Nephron progenitor cell (in vitro differentiated cells): ENCODE data around the gene UQCR10.

Experiments used
- DNase-seq: peaks from one replicate; pipeline ENCODE4 v3.0.0; 2021
- H3K27ac Mint-ChIP-seq: 2 replicates; pipeline ENCODE4 v1.8.0; 2021; ENCODE audit warnings: mild to moderate bottlenecking, moderate library complexity, mixed read lengths
- H3K27me3 Mint-ChIP-seq: 2 replicates; pipeline ENCODE4 v1.8.0; 2021; ENCODE audit warnings: mild to moderate bottlenecking, low read depth, mixed read lengths; ENCODE audit not compliant: poor library complexity
- H3K36me3 Mint-ChIP-seq: 2 replicates; pipeline ENCODE4 v1.8.0; 2021; ENCODE audit warnings: low read depth, mixed read lengths
- H3K4me1 Mint-ChIP-seq: 2 replicates; pipeline ENCODE4 v1.8.0; 2021; ENCODE audit warnings: mixed read lengths
- H3K4me3 Mint-ChIP-seq: 2 replicates; pipeline ENCODE4 v1.8.0; 2021; ENCODE audit warnings: mild to moderate bottlenecking, moderate library complexity, mixed read lengths
- H3K9me3 Mint-ChIP-seq: 2 replicates; pipeline ENCODE4 v1.8.0; 2021; ENCODE audit warnings: mild to moderate bottlenecking, moderate library complexity, mixed read lengths
- CTCF ChIP-seq: fragments of 200-600 bp; sonication (generic); IDR thresholded peaks from 2 replicates; pipeline ENCODE4 v1.5.0; 2021; ENCODE audit warnings: antibody characterized with exemption

UQCR10 gene

DNA sequence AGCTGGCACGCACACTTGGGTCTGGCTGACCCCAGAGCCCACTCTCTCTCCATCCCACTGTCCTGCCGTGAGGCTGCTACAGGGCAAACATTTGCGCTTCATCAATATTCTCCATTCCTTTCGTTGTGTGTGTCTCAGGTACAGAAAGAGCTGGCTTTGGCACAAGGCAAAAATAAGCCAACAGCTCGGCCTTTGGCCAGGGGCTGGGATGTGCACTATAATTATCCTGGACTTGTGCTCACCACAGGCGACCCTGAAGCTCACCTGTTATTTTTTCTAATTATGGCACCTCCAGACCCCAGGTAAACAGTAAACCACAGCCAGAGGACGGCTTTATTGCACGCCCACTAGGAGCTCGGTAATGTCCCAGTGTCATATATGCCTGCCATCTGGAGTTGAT is 11.3 kb upstream of the UQCR10 start:
- no peaks in the 10 kb centered on the region for H3K27me3 Mint-ChIP-seq
- no peak overlapping the region for H3K4me3 Mint-ChIP-seq
- no peaks in the 10 kb centered on the region for H3K9me3 Mint-ChIP-seq
- TF ChIP-seq CTCF, result no peak
- DNase-seq, result no peak
- H3K36me3 Mint-ChIP-seq, result no peaks in the 10 kb centered on the region
- H3K27ac Mint-ChIP-seq, result no peak overlapping the region
- peaks cover 15% of the 10 kb centered on the region for H3K4me1 Mint-ChIP-seq

GRCh38 chr22:29756341-29756740 is 10.8 kb upstream of the UQCR10 start:
- Mint-ChIP-seq H3K27me3 (no peaks in the 10 kb centered on the region), H3K36me3 (no peaks in the 10 kb centered on the region), H3K4me1 (peaks cover 15% of the 10 kb centered on the region), H3K4me3 (no peak overlapping the region), H3K27ac (no peak overlapping the region), H3K9me3 (no peaks in the 10 kb centered on the region)
- no peak for TF ChIP-seq CTCF
- no peak for DNase-seq

DNA sequence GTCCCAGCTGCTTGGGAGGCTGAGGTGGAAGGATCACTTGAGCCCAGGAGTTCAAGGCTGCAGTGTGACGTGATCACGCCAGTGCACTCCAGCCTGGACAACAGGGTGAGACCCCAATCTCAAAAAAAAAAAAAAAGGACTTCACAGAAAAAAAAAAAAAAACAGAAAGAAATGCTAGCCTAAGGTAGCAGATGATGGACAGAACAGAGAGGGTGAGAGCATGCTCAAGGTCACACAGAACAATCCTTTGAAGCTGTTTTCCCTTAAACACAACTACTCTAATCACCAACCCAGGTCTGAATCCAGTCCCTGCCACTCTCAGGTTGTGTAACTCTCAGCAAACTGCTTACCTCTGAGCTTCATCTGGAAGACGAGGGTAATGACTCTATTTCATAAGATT is 10.1 kb upstream of the UQCR10 start:
- Mint-ChIP-seq H3K4me3 (no peak overlapping the region), H3K4me1 (peaks cover 15% of the 10 kb centered on the region), H3K9me3 (no peaks in the 10 kb centered on the region), H3K27ac (no peak overlapping the region), H3K36me3 (no peaks in the 10 kb centered on the region), H3K27me3 (no peaks in the 10 kb centered on the region)
- no peak for TF ChIP-seq CTCF
- DNase-seq, result no peak

DNA sequence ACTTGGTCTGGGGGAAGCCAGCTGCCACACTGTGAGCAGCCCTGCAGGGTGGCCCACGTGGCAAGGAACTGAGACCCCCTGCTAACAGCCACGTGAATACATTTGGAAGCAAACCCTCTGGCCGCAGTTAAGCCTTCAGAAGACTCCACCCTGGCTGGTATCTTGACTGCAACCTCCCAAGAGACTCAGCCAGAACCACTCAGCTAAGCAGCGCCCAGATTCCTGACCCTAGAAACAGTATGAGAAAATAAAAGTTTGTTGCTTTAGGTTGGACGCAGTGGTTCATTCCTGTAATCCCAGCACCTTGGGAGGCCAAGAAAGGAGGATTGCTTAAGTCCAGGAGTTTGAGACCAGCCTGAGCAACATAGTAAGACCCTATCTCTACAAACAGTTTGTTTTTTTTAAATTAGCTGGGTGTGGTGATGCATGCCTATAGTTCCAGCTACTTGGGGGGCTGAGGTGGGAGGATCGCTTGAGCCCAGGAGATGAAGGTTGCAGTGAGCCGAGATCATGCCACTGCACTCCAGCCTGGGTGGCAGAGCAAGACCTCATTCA is 9.0 kb upstream of the UQCR10 start:
- DNase-seq, result no peak
- no peak for TF ChIP-seq CTCF
- H3K9me3 Mint-ChIP-seq, result no peaks in the 10 kb centered on the region
- no peaks in the 10 kb centered on the region for H3K36me3 Mint-ChIP-seq
- H3K27ac Mint-ChIP-seq, result no peak overlapping the region
- H3K27me3 Mint-ChIP-seq, result no peaks in the 10 kb centered on the region
- no peak overlapping the region for H3K4me3 Mint-ChIP-seq
- H3K4me1 Mint-ChIP-seq, result peaks cover 15% of the 10 kb centered on the region

GRCh38 chr22:29758959-29759358 is 8.2 kb upstream of the UQCR10 start:
- no peaks in the 10 kb centered on the region for H3K27me3 Mint-ChIP-seq
- H3K4me3 Mint-ChIP-seq, result no peak overlapping the region
- H3K4me1 Mint-ChIP-seq, result peaks cover 15% of the 10 kb centered on the region
- DNase-seq, result no peak
- H3K9me3 Mint-ChIP-seq, result no peaks in the 10 kb centered on the region
- TF ChIP-seq CTCF, result no peak
- peak overlapping the region; percentile 51 for H3K27ac Mint-ChIP-seq
- no peaks in the 10 kb centered on the region for H3K36me3 Mint-ChIP-seq

DNA sequence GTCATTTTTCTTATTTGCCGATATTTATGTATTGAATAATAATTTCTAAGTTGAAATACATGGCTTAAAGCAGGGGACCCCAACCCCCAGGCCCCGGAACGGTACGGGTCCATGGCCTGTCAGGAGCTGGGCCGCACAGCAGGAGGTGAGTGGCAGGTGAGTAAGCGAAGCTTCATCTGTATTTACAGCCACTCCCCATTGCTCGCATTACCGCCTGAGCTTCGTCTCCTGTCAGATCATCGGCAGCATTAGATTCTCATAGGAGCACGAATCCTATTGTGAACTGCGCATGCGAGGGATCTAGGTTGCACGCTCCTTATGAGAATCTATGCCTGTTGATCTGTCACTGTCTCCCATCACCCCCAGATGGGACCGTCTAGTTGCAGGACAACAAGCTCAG is 4.9 kb upstream of the UQCR10 start:
- Mint-ChIP-seq H3K27me3 (peaks cover 5% of the 10 kb centered on the region), H3K9me3 (no peaks in the 10 kb centered on the region), H3K27ac (no peak overlapping the region), H3K36me3 (no peaks in the 10 kb centered on the region), H3K4me1 (peaks cover 35% of the 10 kb centered on the region), H3K4me3 (no peak overlapping the region)
- no peak for DNase-seq
- TF ChIP-seq CTCF, result no peak
